COLO829 (cell line): ENCODE results near the gene M1AP.
A peak's percentile ranks its signal among the peaks of the same experiment; 100 is the strongest.

ENCODE experiments used
- DNase-seq: peaks from one replicate; pipeline ENCODE4 v3.0.0; 2012; ENCODE audit warnings: low spot score

Gene M1AP

DNA sequence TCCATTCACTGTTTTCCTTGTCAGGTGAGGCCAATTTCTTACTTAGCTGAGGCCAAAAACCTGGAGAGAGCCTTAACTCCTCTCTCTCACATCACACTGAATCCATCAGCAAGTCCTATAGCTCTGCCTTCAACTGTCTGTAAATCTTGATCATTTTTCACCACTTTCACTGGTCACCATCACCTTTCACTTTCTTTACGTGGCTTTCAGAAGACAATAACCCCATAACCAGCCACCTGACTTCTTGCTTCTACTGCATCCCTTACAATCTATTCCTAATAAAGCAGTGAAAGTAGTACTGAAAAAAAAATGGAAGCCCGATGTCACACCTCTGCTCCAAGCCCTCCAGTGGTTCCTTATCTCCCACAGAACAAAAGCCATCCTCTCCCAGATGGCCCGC, 102.1 kb downstream of the M1AP start:
- no peak for DNase-seq

DNA sequence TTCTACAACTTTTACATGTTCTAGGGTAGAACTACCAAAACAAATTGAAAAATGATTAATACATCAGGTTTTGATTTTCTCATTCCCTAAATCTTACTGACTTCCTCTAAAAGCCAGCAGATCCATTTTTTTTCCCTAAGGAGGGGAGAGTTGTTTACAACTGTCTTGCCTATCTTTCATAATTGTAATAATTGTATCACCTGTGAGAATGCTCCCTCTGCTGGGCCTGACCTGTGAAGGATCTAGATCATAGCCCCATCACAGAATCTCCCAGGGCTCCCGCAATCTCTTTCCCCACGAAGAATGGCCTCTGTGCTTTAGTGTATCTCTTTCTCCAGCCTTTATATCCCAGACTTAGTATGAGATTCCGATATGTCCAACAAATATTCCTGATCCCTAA, 103.5 kb downstream of the M1AP start:
- no peak for DNase-seq

DNA sequence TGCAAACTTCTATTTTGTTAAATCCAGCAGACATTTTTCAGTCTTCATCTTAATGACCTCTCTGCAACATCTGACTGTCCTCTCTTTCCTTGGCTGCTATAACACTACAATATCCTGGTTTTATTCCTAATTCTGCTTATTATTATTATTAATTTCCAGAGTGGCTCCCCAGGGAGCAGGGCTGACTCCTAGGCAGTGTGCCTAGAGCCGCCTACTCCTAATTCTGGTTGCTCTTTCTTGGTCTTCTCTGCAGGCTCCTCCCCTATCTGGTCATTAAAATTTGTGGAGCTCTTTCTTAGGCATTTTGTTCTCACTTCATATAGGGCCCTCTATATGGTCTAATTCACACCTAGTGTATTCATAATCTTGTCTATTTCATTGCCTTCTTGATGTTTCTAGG, 105.2 kb downstream of the M1AP start:
- DNase-seq: no peak

- no peak for DNase-seq
Observed at GRCh38 chr2:74540291-74540690, 107.8 kb downstream of the M1AP start.

- no peak for DNase-seq
Observed at GRCh38 chr2:74538881-74539339, 109.2 kb downstream of the M1AP start.

GRCh38 chr2:74537140-74537539, 111.0 kb downstream of the M1AP start:
- DNase-seq: no peak

GRCh38 chr2:74536166-74536950, 111.8 kb downstream of the M1AP start:
- DNase-seq: no peak

DNA sequence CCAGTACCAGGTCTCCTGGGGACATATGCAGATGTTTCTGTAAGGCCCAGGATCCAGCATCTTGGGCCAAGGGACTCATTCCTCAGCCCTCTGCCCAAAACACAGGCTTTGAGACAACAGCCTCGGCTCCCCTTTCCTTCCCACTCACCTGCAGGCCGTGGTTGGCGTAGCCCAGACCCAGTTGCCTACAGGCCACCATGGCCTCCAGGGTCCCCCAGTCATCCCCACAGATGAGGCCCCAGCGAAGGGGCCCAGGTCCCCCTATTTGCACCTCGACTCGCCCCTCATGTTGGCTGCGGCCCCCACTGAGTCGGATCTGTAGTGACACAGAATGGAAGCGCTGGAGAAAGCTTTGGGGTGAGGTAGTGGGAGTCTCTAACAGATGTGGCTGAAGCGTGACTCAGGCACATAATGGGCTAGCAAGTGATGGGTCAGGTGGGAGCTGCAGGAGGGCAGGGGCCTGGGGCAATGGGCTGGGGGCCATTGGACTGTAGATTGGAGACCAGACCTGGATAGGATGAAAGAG, 112.6 kb downstream of the M1AP start:
- no peak for DNase-seq

- no peak for DNase-seq
Observed at GRCh38 chr2:74534411-74534810, 113.7 kb downstream of the M1AP start.

DNA sequence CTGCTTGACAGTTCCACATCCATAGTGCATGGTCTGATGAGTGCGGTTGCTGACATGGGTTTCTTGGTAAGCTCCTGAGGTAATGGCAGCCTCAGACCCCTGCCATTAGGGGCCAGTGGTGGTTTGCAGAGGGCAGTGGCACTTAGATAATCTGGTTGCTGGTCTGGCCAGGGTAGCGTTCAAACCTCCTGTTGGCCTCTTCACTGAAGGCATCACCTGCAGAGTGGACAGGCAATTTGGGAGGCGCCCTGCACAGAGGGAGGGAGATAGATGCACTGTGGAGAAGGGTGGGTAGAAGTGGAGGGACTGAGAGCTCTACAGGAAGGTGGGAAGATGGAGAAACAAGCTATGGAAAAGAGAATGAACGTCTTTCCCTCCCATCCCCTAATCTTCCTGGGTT, 114.7 kb downstream of the M1AP start:
- DNase-seq: no peak

DNA sequence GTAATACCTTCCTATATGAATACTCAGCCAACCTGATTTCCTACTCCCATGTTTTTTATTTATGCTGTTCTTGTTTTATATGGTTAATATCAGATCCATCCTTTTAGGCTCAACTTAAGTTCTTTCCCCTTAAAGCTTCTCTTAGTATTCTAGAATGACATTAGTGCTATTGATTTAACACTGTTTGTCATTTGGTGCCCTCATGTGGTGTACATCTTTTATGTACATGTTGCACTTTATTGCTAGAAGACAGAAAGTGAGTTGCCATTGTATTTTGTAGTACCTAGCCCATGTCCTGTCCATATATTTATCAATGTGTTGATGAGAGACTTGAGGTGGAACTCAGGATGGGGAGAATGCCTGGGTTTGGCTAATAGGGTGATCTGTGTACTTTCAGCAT, 115.9 kb downstream of the M1AP start:
- DNase-seq: peak; percentile 67

- no peak for DNase-seq
Observed at GRCh38 chr2:74531666-74532065, 116.5 kb downstream of the M1AP start.

DNA sequence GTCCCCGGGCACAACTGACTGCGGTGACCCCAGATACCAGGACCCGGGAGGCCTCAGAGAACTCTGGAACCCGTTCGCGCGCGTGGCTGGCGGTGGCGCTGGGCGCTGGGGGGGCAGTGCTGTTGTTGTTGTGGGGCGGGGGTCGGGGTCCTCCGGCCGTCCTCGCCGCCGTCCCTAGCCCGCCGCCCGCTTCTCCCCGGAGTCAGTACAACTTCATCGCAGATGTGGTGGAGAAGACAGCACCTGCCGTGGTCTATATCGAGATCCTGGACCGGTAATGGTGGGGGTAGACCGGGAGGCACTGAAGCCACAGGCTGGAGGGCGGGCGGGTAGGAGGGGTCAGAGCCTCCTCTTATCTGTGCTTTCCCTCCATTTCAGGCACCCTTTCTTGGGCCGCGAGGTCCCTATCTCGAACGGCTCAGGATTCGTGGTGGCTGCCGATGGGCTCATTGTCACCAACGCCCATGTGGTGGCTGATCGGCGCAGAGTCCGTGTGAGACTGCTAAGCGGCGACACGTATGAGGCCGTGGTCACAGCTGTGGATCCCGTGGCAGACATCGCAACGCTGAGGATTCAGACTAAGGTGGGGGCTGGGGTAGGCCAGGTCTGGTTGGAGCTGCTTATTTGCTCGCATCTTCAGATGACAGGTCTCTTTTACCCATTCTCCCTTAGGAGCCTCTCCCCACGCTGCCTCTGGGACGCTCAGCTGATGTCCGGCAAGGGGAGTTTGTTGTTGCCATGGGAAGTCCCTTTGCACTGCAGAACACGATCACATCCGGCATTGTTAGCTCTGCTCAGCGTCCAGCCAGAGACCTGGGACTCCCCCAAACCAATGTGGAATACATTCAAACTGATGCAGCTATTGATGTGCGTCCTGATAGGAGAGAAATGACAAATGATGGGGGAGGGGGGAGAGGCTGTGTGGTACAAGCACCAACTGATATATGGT, 117.6 kb downstream of the M1AP start:
- DNase-seq: peak; percentile 45

- peak; percentile 98 for DNase-seq
Observed at GRCh38 chr2:74529357-74530238, 118.5 kb downstream of the M1AP start, which contains the start of the genes AUP1 and HTRA2. Gene AUP1 (minus strand): TSS chr2:74529706. CDS start chr2:74529629, 77 bp downstream. Gene HTRA2 (plus strand): TSS chr2:74529933. CDS start chr2:74530007, 74 bp downstream.

- no peak for DNase-seq
Observed at GRCh38 chr2:74528600-74529356, 119.4 kb downstream of the M1AP start.

DNA sequence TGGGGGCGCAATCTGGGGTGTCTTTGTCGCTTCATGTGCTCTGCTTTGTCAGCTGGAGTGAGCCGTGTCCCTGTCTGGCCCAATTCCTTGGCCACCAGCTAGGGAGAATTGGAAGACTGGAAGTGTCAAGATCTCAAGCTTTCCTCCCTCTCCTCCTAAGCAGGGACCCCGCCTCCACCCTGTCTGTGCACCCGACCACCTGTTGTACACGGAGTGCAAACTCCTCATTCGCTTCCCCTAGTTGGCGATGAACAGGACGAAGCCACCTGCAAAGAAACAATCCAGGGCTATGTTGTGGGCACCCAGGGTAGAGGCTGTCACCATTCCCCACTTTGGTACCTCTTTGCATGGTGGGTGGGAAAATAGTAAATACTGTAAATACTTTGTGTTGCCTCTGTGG, 120.4 kb downstream of the M1AP start:
- no peak for DNase-seq

GRCh38 chr2:74526649-74527230, 121.4 kb downstream of the M1AP start:
- no peak for DNase-seq

- peak; percentile 63 for DNase-seq
Observed at GRCh38 chr2:74525717-74526648, 122.1 kb downstream of the M1AP start, which contains the start of gene DQX1. Gene DQX1 (minus strand): TSS chr2:74526231. CDS start chr2:74525729, 502 bp downstream.
